Neuron (in vitro differentiated cells): Measurements from ENCODE around the gene TRIM4.
"Not testable (repeated sequence)": the region's sequence is repeated elsewhere in the genome, so short reads cannot be mapped to it uniquely, and the experiment has no call there.

Source experiments
- H2AFZ ChIP-seq: one replicate; pipeline ENCODE4 v1.6.1; 2013; ENCODE audit warnings: low read depth, mild to moderate bottlenecking, inconsistent platforms, low read length, moderate library complexity
- H3K27me3 ChIP-seq: one replicate; pipeline ENCODE4 v1.6.1; 2013; ENCODE audit warnings: low read length; ENCODE audit not compliant: insufficient read depth
- H3K36me3 ChIP-seq: one replicate; pipeline ENCODE4 v1.6.1; 2013; ENCODE audit warnings: low read length; ENCODE audit not compliant: insufficient read depth
- H3K4me1 ChIP-seq: one replicate; pipeline ENCODE4 v1.6.1; 2013; ENCODE audit warnings: low read length; ENCODE audit not compliant: insufficient read depth
- H3K4me3 ChIP-seq: 2 replicates; pipeline ENCODE4 v1.5.1; 2013; ENCODE audit warnings: mild to moderate bottlenecking, low read length, moderate library complexity
- H3K9me3 ChIP-seq: one replicate; pipeline ENCODE4 v1.6.1; 2013; ENCODE audit warnings: low read length

The TRIM4 gene

DNA sequence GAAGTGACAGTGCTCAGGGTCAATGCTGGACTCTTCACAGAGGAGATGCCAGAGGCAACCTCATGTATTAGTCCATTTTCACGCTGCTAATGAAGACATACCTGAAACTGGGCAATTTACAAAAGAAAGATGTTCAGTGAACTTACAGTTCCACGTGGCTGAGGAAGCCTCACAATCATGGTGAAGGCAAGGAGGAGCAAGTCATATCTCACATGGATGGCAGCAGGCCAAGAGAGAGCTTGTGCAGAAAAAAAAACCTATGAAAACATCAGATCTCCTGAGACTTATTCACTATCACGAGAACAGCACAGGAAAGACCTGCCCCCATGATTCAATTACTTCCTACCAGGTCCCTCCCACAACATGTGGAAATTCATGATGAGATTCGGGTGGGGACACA is 15.7 kb upstream of the TRIM4 start:
- H3K36me3 ChIP-seq, H3K4me3 ChIP-seq, H3K4me1 ChIP-seq, H3K9me3 ChIP-seq, H2AFZ ChIP-seq: not testable (repeated sequence)
- peaks cover 13% of the 10 kb centered on the region for H3K27me3 ChIP-seq

DNA sequence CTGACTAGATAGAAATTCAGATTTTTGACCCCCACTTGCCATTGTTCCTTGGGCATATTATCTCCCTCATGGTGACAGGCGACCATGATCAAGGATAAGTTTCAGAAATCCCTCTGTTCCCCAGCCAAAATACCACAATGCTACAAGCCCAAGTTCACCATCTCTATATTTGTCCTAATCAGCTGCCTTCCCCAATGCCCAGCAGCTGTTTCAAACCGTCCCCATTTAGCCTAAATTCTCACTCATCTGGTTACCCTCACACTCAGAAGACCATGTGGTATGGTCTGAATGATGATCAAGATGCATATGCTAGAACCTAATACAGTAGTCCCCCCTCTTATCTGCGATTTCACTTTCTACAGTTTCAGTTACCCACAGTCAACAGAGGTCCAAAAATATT is 11.0 kb upstream of the TRIM4 start:
- Histone ChIP-seq H3K27me3 (peaks cover 32% of the 10 kb centered on the region), H3K9me3 (no peaks in the 10 kb centered on the region), H2AFZ (no peak overlapping the region), H3K4me1 (no peaks in the 10 kb centered on the region), H3K4me3 (no peak overlapping the region), H3K36me3 (no peaks in the 10 kb centered on the region)

- Histone ChIP-seq H3K4me3 (no peak overlapping the region), H3K27me3 (peaks cover 30% of the 10 kb centered on the region)
Measured at GRCh38 chr7:99929730-99930053, 10.4 kb upstream of the TRIM4 start.

GRCh38 chr7:99928994-99929729 is 9.8 kb upstream of the TRIM4 start, which contains the start of gene GJC3:
GJC3 (minus strand) TSS chr7:99929620; CDS start chr7:99929620, 0 bp downstream.
- H3K4me1 ChIP-seq: no peaks in the 10 kb centered on the region
- H3K4me3 ChIP-seq: no peak within 1 kb of the TSS
- peaks cover 27% of the 10 kb centered on the region for H3K27me3 ChIP-seq
- H3K9me3 ChIP-seq: no peaks in the 10 kb centered on the region
- no peaks in the 10 kb centered on the region for H3K36me3 ChIP-seq
- H2AFZ ChIP-seq: no peak within 1 kb of the TSS

More at GRCh38 chr7:99929730-99930053, 10.4 kb upstream of the TRIM4 start:
- H3K36me3 ChIP-seq: no peaks in the 10 kb centered on the region
- no peak overlapping the region for H2AFZ ChIP-seq
- no peaks in the 10 kb centered on the region for H3K9me3 ChIP-seq
- no peaks in the 10 kb centered on the region for H3K4me1 ChIP-seq

DNA sequence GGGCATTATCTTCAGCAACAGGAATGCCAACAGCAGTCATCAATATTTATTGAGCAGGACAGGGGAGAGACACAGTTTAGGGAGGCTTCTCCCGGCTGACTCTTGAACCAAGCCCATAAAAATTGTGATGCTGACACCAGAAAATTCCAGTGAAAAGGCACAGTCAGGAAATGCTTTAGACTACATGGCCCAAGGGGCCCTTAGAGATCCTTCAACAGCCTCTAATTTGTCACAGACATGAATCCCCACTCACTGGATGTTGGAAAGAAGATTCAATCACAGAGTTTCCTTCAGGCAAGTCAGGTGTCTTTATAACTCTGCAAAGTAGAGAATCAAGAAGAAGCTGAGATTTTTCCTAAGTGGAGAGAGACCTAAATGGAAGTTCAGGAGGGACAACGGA is 8.9 kb upstream of the TRIM4 start:
- Histone ChIP-seq H3K36me3 (no peaks in the 10 kb centered on the region), H3K27me3 (peaks cover 23% of the 10 kb centered on the region), H2AFZ (no peak overlapping the region), H3K4me1 (no peaks in the 10 kb centered on the region), H3K9me3 (no peaks in the 10 kb centered on the region), H3K4me3 (no peak overlapping the region)

DNA sequence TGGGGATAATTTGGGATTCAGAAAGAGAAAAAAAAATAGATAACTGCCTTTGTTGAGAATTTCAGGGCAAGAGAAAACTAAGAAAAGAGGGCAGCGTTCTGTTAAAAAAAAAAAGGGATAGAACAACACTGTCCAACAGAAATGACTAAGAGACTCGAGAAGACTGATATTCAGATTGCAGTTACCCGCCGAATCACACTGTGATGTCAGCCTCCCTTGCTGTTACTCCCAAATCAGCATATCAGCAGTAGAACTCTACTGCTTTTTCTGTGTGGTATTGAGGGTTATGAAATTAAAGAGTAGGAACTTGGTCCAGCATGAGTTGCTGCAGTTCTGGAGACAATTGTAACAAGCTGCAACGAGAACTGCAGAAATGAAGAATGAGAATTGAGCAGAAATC is 8.2 kb upstream of the TRIM4 start:
- no peaks in the 10 kb centered on the region for H3K36me3 ChIP-seq
- H3K4me3 ChIP-seq: no peak overlapping the region
- no peaks in the 10 kb centered on the region for H3K9me3 ChIP-seq
- H3K4me1 ChIP-seq: no peaks in the 10 kb centered on the region
- no peak overlapping the region for H2AFZ ChIP-seq
- peaks cover 23% of the 10 kb centered on the region for H3K27me3 ChIP-seq

DNA sequence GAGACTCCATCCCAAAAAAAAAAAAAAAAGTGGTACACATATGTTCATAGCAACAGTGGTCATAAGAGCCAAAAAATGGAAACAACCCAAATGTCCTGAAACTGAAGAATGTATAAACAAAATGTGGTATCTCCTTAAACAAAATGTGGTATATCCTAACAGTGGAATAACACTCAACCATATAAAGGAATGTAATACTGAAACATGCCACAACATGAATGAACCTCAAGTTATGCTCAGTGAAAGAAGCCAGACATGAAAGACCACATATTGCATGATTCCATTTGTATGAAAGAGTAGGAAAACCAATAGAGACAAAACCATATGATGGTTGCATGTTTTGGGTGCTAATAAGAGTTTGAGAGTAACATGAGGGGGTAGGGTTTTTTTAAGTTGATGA is 7.0 kb upstream of the TRIM4 start:
- no peaks in the 10 kb centered on the region for H3K9me3 ChIP-seq
- H2AFZ ChIP-seq: no peak overlapping the region
- no peaks in the 10 kb centered on the region for H3K36me3 ChIP-seq
- no peak overlapping the region for H3K4me3 ChIP-seq
- no peaks in the 10 kb centered on the region for H3K4me1 ChIP-seq
- peaks cover 23% of the 10 kb centered on the region for H3K27me3 ChIP-seq

DNA sequence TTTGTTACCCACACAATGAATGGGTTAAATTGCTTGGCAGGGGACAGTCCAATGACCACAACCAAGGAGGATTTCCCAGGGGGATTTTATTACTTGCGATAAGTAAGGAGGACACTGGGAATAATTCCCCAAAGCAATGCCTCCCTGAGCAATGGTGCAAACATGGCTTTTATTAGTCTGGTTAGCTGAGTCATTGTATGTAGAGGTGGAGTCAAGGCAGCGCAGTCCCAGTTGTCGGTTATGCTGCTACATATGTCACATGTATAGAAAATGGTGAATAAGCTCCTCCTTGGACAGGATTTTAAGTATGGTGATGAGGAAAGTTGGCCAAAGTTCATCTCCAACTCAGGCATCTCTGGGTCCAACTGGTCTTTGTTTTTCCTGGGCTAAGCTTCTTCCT is 3.9 kb upstream of the TRIM4 start:
- Histone ChIP-seq H3K4me3 (no peak overlapping the region), H3K36me3 (no peaks in the 10 kb centered on the region), H2AFZ (no peak overlapping the region), H3K9me3 (no peaks in the 10 kb centered on the region), H3K4me1 (no peaks in the 10 kb centered on the region), H3K27me3 (peaks cover 5% of the 10 kb centered on the region)

DNA sequence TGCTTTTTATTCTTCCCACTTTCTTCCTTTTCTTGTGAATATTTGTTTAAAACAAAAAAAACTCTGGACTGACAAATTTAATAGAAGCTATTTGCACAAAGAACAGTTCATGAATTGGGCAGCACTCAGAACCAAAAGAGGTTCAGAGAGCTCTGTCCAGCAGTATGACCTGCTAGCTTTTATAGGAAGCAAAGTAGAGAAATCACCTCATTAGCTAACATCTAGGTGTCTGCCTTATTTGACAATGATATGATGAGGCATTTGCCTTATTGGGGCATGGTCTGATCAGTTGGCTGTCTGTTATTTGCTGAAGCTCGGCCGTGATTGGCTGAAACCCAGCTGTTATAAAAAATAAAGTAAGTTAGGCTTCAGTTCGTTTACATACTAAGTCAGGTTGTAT is 819 bp upstream of the TRIM4 start:
- no peaks in the 10 kb centered on the region for H3K9me3 ChIP-seq
- no peaks in the 10 kb centered on the region for H3K36me3 ChIP-seq
- H3K4me1 ChIP-seq: no peaks in the 10 kb centered on the region
- H3K27me3 ChIP-seq: no peaks in the 10 kb centered on the region
- no peak overlapping the region for H3K4me3 ChIP-seq
- no peak overlapping the region for H2AFZ ChIP-seq

GRCh38 chr7:99919814-99920112 is 433 bp upstream of the TRIM4 start:
- Histone ChIP-seq H3K27me3 (no peaks in the 10 kb centered on the region), H3K4me3 (no peak overlapping the region), H3K4me1 (no peaks in the 10 kb centered on the region), H3K9me3 (no peaks in the 10 kb centered on the region), H2AFZ (no peak overlapping the region), H3K36me3 (no peaks in the 10 kb centered on the region)

GRCh38 chr7:99910976-99911375 is 8.4 kb downstream of the TRIM4 start:
- no peaks in the 10 kb centered on the region for H3K9me3 ChIP-seq
- no peak overlapping the region for H3K4me3 ChIP-seq
- no peaks in the 10 kb centered on the region for H3K4me1 ChIP-seq
- no peak overlapping the region for H2AFZ ChIP-seq
- no peaks in the 10 kb centered on the region for H3K36me3 ChIP-seq
- H3K27me3 ChIP-seq: no peaks in the 10 kb centered on the region

- H3K27me3 ChIP-seq: no peaks in the 10 kb centered on the region
- no peak overlapping the region for H3K4me3 ChIP-seq
- no peaks in the 10 kb centered on the region for H3K36me3 ChIP-seq
- H3K4me1 ChIP-seq: no peaks in the 10 kb centered on the region
- H2AFZ ChIP-seq: no peak overlapping the region
- H3K9me3 ChIP-seq: no peaks in the 10 kb centered on the region
Measured at GRCh38 chr7:99901581-99901980, 17.7 kb downstream of the TRIM4 start.

DNA sequence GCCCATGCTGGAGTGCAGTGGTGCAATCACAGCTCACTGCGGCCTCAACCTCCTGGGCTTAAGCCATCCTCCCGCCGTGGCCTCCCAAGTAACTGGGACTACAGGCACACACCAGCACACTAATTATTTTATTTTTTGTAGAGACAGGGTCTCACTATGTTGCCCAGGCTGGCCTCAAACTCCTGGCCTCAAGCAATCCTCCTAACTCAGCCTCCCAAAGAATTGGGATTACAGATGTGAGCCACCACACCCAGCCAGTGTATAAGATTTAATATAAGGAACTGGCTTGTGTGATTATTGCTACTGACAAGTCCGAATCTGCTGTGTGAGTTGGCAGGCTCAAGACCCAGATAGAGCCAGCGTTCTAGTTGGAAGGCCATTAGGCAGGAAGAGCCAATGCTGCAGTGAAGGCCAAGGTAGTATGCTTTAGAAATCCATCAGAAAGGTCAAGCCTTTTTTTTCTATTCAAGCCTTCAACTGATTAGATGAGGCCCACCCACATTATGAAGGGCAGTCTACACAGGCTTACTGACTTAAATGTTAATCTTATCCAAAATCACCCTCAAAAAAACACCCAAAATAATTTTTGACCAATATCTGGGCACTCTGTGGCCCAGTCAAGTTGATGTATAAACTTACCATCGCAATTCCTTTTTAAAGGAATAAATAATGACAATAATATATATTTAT is 19.4 kb downstream of the TRIM4 start:
- Histone ChIP-seq H3K4me3 (no peak overlapping the region), H3K4me1 (no peaks in the 10 kb centered on the region), H3K9me3 (no peaks in the 10 kb centered on the region), H3K27me3 (no peaks in the 10 kb centered on the region), H2AFZ (no peak overlapping the region), H3K36me3 (no peaks in the 10 kb centered on the region)

DNA sequence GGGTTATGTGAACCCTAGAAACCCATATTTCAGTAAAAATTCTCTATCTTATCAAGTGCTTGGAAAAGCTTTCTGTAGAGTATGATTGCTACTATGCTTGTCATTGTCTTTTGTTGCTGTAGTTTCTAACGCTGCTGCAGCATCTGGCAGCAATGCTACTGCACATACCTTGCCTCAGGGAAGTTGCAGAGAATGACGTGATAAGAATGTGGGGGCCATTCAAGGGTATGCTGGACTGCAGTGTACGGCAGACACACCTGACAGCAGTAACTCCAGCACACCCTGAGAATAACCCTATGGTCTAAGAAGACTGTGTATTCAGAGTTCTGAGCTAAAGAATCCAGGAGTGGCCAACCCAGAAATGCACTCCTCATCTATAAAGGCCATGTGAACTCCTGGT is 20.5 kb downstream of the TRIM4 start:
- no peaks in the 10 kb centered on the region for H3K4me1 ChIP-seq
- H3K27me3 ChIP-seq: no peaks in the 10 kb centered on the region
- H3K4me3 ChIP-seq: no peak overlapping the region
- no peaks in the 10 kb centered on the region for H3K36me3 ChIP-seq
- no peaks in the 10 kb centered on the region for H3K9me3 ChIP-seq
- H2AFZ ChIP-seq: no peak overlapping the region
